Common myeloid progenitor, CD34-positive (primary cell): ENCODE measurements around the gene CDK15.
"Not testable (repeated sequence)": the region's sequence is repeated elsewhere in the genome, so short reads cannot be mapped to it uniquely, and the experiment has no call there.

ENCODE experiments used
- CTCF ChIA-PET: fragments of 350-600 bp; sonication (Branson Sonifier 250); formaldehyde crosslinking; loops from one replicate; lab custom pipeline; 2021; ENCODE audit warnings: antibody characterized with exemption; lab: Charles Lee
- POLR2A ChIA-PET: fragments of 350-600 bp; sonication (Branson Sonifier 250); formaldehyde crosslinking; loops from one replicate; lab custom pipeline; 2021; ENCODE audit warnings: antibody characterized with exemption; lab: Charles Lee
- DNase-seq, 3 donors: peaks; one replicate each; pipeline versions ENCODE4 v3.0.0 to v3.0.0-alpha.2; 2013
- H3K27ac ChIP-seq, 2 experiments: 1 replicate in 1 of 2; 2 replicates in 1 of 2; pipeline ENCODE4 v1.7.0; 2013; ENCODE audit warnings: inconsistent platforms in 2 of 2, low read length in 2 of 2, mild to moderate bottlenecking in 2 of 2, low read depth in 1 of 2, moderate library complexity in 1 of 2; ENCODE audit not compliant: severe bottlenecking in 2 of 2, insufficient read depth in 1 of 2, poor library complexity in 1 of 2
- H3K27me3 ChIP-seq, 5 experiments: replicated peaks in 2 of 5; 1 replicate in 3 of 5; 2 replicates in 2 of 5; pipeline versions ENCODE4 v1.6.1 to v1.7.0; 2013; ENCODE audit warnings: low read length in 4 of 5, mild to moderate bottlenecking in 2 of 5, moderate library complexity in 2 of 5, inconsistent platforms in 1 of 5; ENCODE audit not compliant: insufficient read depth in 5 of 5, control insufficient read depth in 4 of 5
- H3K36me3 ChIP-seq, 4 experiments: 1 replicate in 2 of 4; 2 replicates in 2 of 4; pipeline versions ENCODE4 v1.6.1 to v1.7.0; 2013; ENCODE audit warnings: low read length in 3 of 4, control low read depth in 1 of 4, mild to moderate bottlenecking in 1 of 4; ENCODE audit not compliant: control insufficient read depth in 4 of 4, insufficient read depth in 4 of 4
- H3K4me1 ChIP-seq, 4 experiments: 1 replicate in 3 of 4; 2 replicates in 1 of 4; pipeline versions ENCODE4 v1.6.1 to v1.7.1; 2013; ENCODE audit warnings: low read length in 3 of 4, mild to moderate bottlenecking in 3 of 4, control low read depth in 1 of 4, inconsistent platforms in 1 of 4, moderate library complexity in 1 of 4; ENCODE audit not compliant: control insufficient read depth in 4 of 4, insufficient read depth in 4 of 4; ENCODE audit errors: control extremely low read depth in 1 of 4
- H3K4me3 ChIP-seq, 7 experiments: 1 replicate in 4 of 7; 2 replicates in 3 of 7; pipeline versions ENCODE4 v1.5.1 to v1.7.0; 2013; ENCODE audit warnings: mild to moderate bottlenecking in 7 of 7, low read length in 6 of 7, moderate library complexity in 6 of 7, inconsistent platforms in 2 of 7, low read depth in 2 of 7, control low read depth in 1 of 7; ENCODE audit not compliant: insufficient read depth in 4 of 7, control insufficient read depth in 1 of 7; ENCODE audit errors: extremely low read depth in 1 of 7
- H3K9me3 ChIP-seq, 5 experiments: 1 replicate in 4 of 5; 2 replicates in 1 of 5; pipeline versions ENCODE4 v1.6.1 to v1.7.1; 2013; ENCODE audit warnings: low read length in 4 of 5, mild to moderate bottlenecking in 2 of 5, inconsistent platforms in 1 of 5, low read depth in 1 of 5, moderate library complexity in 1 of 5; ENCODE audit not compliant: control insufficient read depth in 4 of 5, insufficient read depth in 2 of 5; ENCODE audit errors: control extremely low read depth in 1 of 5
- WGBS: methylation state at CpG from one replicate; pipeline ENCODE4 v1.1.5; 2013; ENCODE audit not compliant: insufficient coverage; 5-methylcytosine and 5-hydroxymethylcytosine counted together

Gene CDK15

GRCh38 chr2:201808027-201808426 lies 1.7 kb downstream of the CDK15 start:
- CTCF ChIA-PET: interaction anchor here (0.8 kb wide), 1 partner anchor 11 kb away, joined by 3 read pairs; no protein-coding TSS in a partner anchor
- no peak for DNase-seq
- H3K27me3 ChIP-seq: no peaks in the 10 kb centered on the region
- 92% methylated on average over 1 of the region's 2 CpGs for WGBS
- H3K4me1 ChIP-seq: no peaks in the 10 kb centered on the region
- no peak overlapping the region for H3K4me3 ChIP-seq
- H3K27ac ChIP-seq: no peak overlapping the region
- POLR2A ChIA-PET: no interaction called here
- no peaks in the 10 kb centered on the region for H3K36me3 ChIP-seq
- H3K9me3 ChIP-seq: no peaks in the 10 kb centered on the region

DNA sequence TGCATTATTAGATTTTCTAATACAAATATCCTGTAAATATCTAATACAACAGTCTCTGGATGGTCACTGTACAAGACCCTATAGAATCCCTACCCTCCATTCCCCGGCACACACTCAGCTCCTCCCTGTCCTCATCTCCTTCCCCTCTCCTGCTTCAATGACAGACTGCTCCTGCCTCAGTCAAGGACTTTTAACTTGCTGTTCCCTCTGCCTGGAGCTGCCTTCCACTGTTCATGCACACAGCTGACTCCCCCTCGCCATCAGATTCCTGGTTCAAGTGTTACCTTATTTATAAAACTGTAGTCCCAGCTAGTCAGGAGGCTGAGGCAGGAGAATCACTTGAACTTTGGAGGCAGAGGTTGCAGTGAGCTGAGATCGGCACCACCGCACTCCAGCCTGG lies 3.3 kb downstream of the CDK15 start:
- no peaks in the 10 kb centered on the region for H3K36me3 ChIP-seq
- WGBS: 100% methylated on average over 2 of the region's 4 CpGs
- no peak overlapping the region for H3K27ac ChIP-seq
- no peaks in the 10 kb centered on the region for H3K4me1 ChIP-seq
- H3K4me3 ChIP-seq: no peak overlapping the region
- CTCF ChIA-PET: no interaction called here
- H3K9me3 ChIP-seq: no peaks in the 10 kb centered on the region
- DNase-seq: no peak
- POLR2A ChIA-PET: no interaction called here
- no peaks in the 10 kb centered on the region for H3K27me3 ChIP-seq

- WGBS: 98% methylated on average over 5 of the region's 7 CpGs
- H3K4me3 ChIP-seq, CTCF ChIA-PET, H3K27ac ChIP-seq, DNase-seq, H3K9me3 ChIP-seq, POLR2A ChIA-PET, H3K36me3 ChIP-seq, H3K4me1 ChIP-seq, H3K27me3 ChIP-seq: not testable (repeated sequence)
These were observed 4.3 kb downstream of the CDK15 start for GRCh38 chr2:201810604-201811003.

DNA sequence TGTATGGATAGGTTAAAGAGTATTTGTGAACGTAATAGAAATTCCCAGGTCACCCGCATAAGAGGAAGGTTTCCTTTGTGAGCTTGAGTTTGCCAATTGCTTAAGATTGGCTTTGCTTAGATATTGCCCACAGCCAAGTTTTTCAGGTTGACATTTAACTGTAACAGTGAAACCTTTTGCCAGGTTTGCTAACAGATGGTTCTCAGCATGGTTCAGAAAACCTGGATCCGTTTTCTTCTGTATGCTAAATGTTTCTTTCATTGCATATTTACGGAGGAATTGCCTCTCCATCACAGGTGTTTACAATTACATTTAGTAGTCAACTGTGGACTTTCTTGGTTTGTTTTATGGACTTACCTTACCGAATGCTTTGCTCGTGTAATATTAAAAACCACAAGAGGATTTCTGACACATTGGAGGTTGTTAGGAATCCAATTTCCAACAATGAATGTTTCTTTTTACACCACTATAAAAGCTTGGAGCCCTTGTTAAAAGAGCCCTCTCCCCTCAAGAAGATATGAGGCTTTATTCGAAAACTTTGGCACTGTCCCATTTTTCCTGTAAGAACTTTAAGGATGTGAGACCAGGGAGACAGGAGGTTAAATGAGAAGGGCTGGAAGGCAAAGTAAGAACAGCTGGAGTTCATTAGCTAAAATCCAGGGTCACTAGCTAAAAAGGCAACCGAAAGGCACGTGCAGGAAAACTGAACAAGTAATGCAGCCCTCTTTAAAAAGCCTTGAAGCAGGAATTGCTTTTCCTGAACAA lies 7.8 kb downstream of the CDK15 start:
- H3K27ac ChIP-seq: no peak overlapping the region
- WGBS: 98% methylated on average over 7 of the region's 9 CpGs
- ChIA-PET CTCF (no interaction called here), POLR2A (no interaction called here)
- no peaks in the 10 kb centered on the region for H3K36me3 ChIP-seq
- H3K4me3 ChIP-seq: no peak overlapping the region
- H3K27me3 ChIP-seq: no peaks in the 10 kb centered on the region
- no peak for DNase-seq
- H3K9me3 ChIP-seq: peaks cover 0 to 6% (median 0%) of the 10 kb centered on the region in 5 experiments
- no peaks in the 10 kb centered on the region for H3K4me1 ChIP-seq

- Histone ChIP-seq H3K4me3 (no peak overlapping the region), H3K9me3 (peaks cover 0 to 6% (median 0%) of the 10 kb centered on the region in 5 experiments), H3K4me1 (no peaks in the 10 kb centered on the region), H3K36me3 (no peaks in the 10 kb centered on the region), H3K27ac (no peak overlapping the region), H3K27me3 (no peaks in the 10 kb centered on the region)
- ChIA-PET POLR2A (no interaction called here), CTCF (interaction anchor here (1.0 kb wide), 1 partner anchor 362 kb away, joined by 3 read pairs; no protein-coding TSS in a partner anchor)
- WGBS: 100% methylated on average over 2 of the region's 5 CpGs
- DNase-seq: no peak
These were observed 10.6 kb downstream of the CDK15 start for GRCh38 chr2:201816657-201817575.

DNA sequence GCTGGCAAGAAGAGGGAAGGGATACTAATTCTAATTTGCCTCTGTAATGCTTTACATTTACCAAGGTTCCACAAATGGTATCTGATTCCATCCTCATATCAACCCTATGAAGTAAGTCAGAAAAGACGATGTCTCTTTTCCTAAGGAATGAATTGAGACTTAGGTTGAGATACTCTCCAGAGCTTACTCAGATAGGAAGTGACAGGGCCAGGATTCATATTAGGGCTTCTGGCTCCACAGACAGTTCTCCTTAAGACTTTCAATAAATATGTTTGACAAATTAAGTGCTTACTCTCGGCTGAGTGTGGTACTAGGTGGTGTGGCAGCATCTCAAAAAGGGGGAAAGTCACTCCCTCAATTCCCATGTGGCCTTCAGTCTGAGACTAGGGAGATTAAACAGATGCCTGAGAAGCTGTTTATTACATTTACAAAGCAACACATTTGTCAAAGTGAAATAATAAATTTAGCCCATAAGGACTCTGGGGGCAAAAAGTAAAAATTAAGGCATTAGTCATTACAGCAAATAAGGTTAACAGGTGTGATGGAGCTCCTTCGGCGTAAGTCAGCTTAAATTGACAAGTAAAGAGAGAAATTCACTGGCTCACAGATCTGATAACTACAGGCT lies 14.2 kb downstream of the CDK15 start:
- H3K27ac ChIP-seq: no peak overlapping the region
- H3K4me1 ChIP-seq: no peaks in the 10 kb centered on the region
- H3K36me3 ChIP-seq: no peaks in the 10 kb centered on the region
- CTCF ChIA-PET: no interaction called here
- 100% methylated on average over 3 of the region's 4 CpGs for WGBS
- H3K27me3 ChIP-seq: no peaks in the 10 kb centered on the region
- DNase-seq: no peak
- POLR2A ChIA-PET: no interaction called here
- peaks cover 0 to 6% (median 0%) of the 10 kb centered on the region in 5 experiments for H3K9me3 ChIP-seq
- H3K4me3 ChIP-seq: no peak overlapping the region
